HG03066 (cell line): Measurements from ENCODE around the gene EDC4.
A peak's percentile ranks its signal among the peaks of the same experiment; 100 is the strongest.
"Not testable (repeated sequence)": the region's sequence is repeated elsewhere in the genome, so short reads cannot be mapped to it uniquely, and the experiment has no call there.

Experiments
- ATAC-seq: cut with Tn5 transposase; IDR thresholded peaks from one replicate; pipeline ENCODE4 v1.9.1; 2021; ENCODE audit warnings: low read depth; ENCODE audit not compliant: unreplicated experiment

Gene EDC4

GRCh38 chr16:67846320-67847063 lies 26.4 kb upstream of the EDC4 start, which contains the start of gene NUTF2:
Gene NUTF2, plus strand, starts transcription at chr16:67846933. Its CDS starts 18,198 bp downstream, at chr16:67865131.
- ATAC-seq = peak; percentile 47

DNA sequence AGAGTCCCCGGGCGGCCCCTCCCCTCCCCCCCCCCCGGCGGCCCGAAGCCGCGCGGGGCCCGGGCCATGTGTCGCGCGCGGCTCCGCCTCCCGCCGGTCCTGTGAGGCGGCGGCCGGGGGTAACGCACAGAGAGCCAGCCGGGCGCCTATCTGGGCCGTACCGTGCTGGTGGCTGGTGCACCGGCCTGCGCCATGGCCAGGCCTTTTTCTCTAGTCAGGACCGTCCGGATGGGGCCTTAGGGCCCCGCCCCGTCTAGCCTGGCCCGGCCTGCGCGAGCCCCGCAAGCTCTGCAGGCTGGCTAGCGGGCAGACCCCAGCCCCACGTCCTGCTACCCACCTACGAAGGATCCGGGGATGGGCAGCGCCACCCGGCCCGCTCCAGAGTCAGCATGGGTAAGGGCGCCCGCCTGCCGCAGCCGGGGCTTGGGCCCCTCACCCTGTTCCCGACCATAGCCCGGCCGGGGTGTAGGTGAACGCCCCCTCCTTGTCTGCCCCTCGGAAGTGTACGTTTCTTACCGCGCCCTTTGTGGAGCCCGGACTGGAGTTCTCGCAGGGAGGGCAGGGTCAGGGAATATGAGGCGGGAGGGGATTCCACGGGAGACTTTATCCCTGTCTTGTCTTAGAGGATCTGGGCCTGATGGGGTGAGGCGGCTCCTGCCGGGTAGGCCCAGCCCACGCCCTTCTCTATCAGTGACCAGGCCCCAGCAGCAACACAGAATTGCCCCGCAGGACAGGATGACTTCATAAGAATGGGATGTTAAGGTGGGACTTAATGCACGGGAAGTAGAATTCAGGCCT lies 25.6 kb upstream of the EDC4 start, which contains the start of gene CENPT:
Gene CENPT (minus strand): TSS at position 630 of the 798 bp plus-strand sequence. CDS start 13,834 bp downstream, outside the sequence.
- peak; percentile 26 for ATAC-seq

DNA sequence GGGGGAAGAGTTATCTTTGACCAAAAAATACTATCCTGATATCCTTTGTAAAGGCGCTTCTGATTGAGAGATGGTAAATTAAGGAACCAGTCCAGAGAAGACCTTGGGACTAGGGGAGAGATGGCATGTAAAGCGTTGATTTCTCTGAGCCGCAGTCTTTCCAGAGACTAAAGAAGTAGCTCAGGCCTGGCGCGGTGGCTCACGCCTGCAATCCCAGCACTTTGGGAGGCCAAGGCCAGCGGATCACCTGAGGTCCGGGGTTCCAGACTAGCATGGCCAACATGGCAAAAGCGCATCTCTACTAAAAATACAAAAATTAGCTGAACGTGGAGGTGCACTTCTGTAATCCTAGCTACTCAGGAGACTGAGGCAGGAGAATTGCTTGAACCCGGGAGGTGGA lies 24.7 kb upstream of the EDC4 start:
- ATAC-seq = no peak

- no peak for ATAC-seq
Observed at GRCh38 chr16:67853670-67854069, 19.2 kb upstream of the EDC4 start.

DNA sequence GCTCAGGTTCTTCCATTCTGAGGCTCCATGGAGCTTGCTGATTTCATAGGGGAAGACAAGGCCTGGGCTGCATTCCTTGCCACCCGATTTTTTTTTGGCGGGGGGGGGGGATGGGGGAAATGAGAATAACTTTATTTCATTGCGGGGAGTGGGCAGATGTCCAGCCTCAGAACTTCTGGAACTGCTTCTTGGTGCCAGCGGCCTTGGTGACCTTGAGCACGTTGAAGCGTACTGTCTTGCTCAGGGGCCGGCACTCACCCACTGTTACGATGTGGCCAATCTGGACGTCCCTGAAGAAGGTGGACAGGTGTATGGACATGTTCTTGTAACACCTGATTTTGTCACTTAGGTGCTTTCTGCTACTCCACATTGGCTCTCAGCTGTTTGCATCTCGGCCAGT lies 17.1 kb upstream of the EDC4 start:
- ATAC-seq = no peak

DNA sequence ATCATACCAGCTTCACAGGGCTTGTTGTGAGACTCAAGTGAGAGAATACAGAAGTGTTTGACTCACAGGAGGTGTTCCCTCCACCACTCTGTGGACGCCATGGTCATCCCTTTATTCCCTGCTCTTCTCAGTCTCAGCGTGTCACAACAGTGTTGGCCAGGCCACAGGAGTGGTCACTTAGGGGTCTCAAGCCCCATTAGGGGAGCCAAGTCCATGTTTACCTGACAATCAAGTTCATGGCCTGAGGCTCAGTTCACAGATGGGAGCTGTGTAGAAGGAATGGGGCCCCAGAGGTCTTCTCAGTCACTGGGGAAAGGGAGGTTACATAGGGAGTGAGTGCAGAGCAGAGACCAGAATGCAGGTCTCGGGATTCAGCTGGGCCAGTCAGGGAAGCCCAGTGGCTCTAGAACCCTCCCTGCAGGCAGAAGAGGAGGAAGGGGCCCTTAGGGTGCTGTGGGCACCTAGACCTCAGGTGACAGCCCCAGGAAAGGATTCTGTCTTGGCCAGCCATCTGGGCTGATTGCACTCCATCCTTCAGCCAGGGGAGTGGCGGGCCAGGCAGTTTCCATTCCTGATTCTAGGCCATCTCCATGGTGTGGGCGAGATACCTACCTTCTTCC lies 15.8 kb upstream of the EDC4 start:
- ATAC-seq = no peak

DNA sequence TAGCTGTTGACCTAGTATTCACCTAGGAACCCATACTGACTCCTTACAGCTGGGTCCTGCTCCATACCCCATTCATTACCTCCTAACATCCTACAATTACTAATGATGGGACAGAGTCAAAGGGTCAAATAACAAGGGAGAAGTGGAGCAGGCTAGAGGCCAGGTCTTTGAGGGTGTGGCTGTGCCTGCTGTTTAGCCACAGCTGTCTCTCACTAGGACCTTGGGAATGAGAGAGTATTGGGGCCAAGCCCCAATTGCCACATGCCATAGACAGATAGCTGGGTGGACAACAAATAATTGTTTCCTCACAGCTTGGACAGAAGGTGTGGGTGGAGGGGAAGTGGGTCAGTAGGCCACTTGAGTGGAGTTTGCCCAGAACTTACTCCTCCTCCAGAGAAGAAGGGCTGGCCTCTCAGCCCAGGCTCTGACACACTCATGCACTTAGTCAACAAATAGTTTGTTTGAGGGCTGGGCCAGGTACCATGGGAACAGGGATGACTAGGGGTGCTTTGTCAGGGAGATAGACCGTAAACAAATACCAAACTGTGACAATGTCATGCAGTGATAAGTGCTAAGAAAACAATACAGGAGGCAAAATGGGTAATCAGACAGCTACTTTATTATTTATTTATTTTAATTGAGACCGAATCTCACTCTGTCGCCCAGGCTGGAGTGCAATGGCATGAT lies 15.2 kb upstream of the EDC4 start:
- ATAC-seq = no peak

DNA sequence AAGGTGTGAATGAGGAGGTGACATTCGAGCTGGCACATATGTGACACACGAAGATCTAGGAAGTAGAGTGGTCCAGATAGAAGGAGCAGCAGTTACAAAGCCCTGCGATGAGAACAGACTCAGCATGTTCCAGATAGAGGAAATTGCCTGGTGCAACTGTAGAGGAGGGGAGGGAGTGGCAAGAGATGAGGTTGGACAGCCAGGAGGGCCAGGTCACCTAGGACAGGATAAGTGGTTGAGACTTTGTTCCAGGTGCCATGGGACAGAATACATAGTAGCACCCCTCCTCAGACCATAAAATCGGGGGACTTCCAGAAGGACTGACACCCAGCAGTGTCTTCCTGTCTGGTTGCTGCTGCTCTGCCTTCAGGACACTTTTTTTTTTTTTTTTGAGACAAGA lies 14.4 kb upstream of the EDC4 start:
- no peak for ATAC-seq

DNA sequence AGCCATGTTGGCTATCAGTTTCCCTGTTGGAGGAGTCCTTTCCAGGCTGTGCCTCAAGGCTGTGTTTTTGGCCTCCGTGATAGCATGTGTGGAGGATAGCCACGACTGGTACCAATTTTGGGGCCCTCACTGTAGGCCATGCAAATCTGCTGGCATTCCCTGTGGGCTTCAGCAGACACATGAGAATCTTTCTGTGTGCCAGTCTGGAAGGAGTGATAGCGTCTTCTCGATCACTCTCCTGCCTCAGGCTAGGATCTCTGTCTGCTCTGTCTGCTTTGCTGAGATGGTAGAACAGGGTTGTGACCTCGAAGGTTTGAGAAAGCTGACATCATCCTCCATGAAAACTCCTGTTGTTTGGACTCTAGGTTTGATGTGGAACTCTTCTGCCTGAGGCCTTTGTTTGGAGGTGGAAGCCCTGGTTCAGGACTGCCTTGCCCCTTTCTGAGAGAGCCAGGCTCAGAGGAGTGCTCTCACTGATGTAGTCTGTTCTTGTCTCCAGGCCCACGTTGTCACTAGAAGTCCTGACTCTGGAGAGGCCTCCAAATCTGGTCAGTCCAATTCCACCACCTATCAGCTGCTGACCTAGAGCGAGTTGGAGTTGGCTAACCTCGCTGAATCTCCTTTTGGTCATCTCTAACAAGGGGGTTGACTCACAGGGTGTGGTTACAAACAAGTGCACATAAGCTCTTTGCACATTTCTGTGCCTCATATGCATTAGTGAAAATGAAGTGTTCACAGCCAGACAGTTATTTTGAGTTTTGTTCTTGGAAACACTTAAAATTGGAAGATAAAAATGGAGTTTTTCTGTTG lies 12.1 kb upstream of the EDC4 start:
- no peak for ATAC-seq

DNA sequence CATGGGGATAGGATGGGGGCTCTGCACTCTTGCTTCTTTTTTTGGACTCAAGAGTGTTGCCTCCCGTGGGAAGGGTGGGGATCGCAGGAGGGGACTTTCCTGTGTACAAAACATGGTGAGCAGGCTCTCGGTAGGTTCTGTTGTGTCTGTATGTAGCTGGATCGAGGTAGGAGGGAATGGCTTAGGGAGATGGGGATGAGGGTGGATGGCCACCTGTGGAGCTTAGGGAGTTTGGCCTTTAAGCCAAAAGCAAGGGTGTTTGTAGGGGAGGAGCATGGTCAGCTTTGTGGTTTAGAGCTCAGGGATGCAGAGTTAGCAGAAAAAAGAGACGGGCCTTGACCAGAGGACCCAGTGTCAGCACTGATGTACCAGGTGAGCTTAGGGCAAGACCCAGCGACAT lies 11.0 kb upstream of the EDC4 start:
- no peak for ATAC-seq

DNA sequence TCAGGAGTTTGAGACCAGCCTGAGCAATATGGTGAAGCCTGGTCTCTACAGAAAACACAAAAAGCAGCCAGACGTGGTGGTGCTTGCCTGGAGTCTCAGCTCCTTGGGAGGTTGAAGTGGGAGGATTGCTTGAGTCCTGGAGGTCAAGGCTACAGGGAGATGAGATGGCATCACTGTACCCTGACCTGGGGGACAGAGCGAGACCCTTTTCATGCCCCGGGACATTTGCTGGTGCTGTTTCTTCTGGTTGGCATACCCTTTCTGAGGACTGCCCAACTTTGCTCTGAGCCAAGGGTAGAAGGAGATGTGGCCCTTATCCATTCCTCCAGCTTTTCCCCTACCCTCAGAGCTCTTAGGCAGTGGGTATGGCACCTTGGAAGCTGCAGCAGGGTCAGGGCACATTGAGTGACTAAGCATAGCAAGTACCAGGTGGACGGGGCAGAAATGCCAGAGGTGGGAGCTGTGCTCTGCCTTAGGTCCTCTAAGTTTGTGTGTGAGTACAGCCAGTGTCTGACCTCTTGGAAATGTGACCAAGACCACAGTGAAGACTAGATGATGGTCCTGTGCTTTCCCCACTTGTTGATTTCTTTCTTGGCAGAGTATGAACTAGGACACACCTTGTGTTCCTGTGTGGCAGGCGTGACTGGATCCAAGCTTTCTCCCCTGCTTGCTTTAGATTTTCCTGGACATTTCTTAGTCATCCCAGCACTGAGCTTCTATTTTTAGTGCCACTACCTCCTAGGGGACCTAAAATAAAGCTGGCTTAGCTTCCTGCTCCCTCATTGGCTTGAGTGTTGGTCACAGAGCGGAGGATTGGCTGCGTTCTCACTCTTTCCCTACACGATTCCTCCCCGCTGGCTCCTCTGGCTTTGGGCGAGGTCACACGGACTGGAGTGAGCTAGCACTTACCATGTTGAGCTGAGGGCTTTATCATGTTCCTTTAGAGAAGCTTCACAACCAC lies 9.9 kb upstream of the EDC4 start:
- ATAC-seq = no peak

GRCh38 chr16:67864044-67864443 lies 8.8 kb upstream of the EDC4 start:
- not testable (repeated sequence) for ATAC-seq

DNA sequence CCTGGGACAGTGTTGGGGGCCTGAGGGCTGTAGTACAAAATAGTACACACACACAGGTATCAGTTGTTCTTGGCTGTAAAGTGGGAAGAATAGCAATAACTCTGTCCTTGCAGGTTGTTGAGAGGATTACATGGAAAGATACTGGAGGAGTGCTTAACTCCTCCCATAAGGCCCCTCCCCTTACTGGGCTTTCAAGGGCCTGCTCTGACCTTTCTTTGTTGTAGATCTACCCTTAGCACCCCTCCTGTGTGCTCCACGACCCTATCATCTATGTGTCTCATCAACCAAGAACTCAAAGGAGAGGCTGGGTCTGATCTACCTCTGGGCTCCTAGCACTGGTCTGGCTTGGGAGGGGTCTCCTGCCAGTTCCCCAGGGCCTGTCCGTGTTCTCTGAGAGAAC lies 8.3 kb upstream of the EDC4 start:
- ATAC-seq = no peak

DNA sequence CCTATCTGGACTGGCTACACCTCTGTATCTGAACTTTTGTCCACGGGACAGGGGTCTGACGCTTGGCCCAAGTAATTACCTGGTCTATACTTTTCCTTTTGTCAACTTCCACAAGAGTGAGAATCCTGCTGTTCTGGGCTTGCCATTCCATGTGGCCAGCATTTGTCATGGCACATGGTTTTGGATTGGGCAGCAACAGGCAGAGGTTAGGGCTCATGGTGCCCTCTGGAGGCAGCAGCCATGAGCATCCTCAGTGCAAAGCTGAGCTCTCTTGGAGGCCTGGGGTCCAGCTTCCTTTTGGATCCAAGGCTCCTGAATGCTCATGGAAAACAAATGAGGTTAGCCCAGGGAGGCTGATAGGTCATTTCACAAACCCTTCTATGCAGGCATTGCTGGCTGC lies 7.5 kb upstream of the EDC4 start:
- no peak for ATAC-seq

- ATAC-seq = no peak
Observed at GRCh38 chr16:67868290-67868689, 4.6 kb upstream of the EDC4 start.

GRCh38 chr16:67869653-67870052 lies 3.2 kb upstream of the EDC4 start:
- no peak for ATAC-seq

DNA sequence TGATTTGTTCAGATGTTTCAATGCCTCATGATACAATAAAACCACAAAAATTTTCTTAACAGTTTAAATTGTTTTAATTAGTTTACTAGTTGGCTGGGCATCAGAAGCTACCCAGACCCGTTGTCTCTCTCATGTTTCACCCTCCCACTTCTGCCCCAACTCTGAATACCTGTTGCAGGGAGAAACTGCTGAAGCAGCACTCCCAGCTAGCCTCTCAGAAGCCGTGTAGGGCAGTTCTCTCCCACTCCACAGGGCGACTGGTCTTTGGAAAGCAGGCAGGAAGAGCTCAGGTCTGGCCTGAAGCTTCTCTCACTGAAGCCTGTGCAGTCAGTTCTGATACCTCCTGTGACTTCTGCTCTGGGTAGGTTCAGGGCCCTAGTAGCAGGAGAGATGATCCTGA lies 1.6 kb upstream of the EDC4 start:
- ATAC-seq = no peak

- no peak for ATAC-seq
Observed at GRCh38 chr16:67872131-67872630, 671 bp upstream of the EDC4 start.
